ENCODE results near the gene CBY2. TPM values are rescaled to one million over a fixed set of nuclear protein-coding genes. Genes with fewer than 3 reads are reported as not detected.

CBY2 gene
- total and polyA plus RNA-seq, 10 of the 15 experiments (the other 5 are each of a cell fraction or from before 2014, with no cell fraction given), result 0.08 to 0.64 (median 0.23) TPM; not detected in 6

DNA sequence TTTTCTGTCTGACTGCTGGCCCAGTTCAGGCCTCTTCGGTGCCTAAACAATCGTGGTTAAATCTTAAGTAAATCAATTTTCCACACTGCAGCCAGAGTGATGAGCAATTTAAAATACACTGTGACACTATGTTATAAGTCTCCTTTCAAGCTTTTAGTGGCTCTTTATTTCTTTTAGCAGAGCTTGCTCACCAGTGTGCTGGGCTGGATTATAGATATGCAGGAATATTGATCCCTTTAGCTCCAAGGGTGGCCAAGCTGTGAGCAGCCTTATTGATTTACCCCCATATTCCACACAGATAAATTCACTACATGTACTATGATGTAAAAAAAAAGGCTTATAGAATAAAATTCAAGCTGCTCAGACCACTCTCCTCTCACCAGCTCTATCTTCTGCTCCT, 21.7 kb downstream of the CBY2 start:
- intact Hi-C loops (cut with micrococcal nuclease; ENCODE audit: unreplicated experiment), result no loop called here
- H3K4me2 ChIP-seq (ENCODE audit: control insufficient read depth, insufficient read depth), result no peak overlapping the region
- ChIA-PET CTCF (interaction anchor here (0.5 to 18.9 kb wide), 3 partner anchors 10 to 289 kb away, joined by 3 to 361 read pairs (median 4); no protein-coding TSS in a partner anchor), POLR2A (interaction anchor here (0.8 kb wide), 1 partner anchor 15 kb away, joined by 3 read pairs; no protein-coding TSS in a partner anchor), SMC1A (ENCODE audit: uncharacterized antibody, unreplicated experiment) (interaction anchor here (1.0 to 10.8 kb wide), 3 partner anchors 14 to 98 kb away, joined by 3 to 233 read pairs (median 5); no protein-coding TSS in a partner anchor), RAD21 (ENCODE audit: unreplicated experiment) (interaction anchor here (8.5 kb wide), 1 partner anchor 99 kb away, joined by 108 read pairs; no protein-coding TSS in a partner anchor)
- DNase-seq (ENCODE audit: low read depth, low spot score) (no peak), FAIRE-seq (no peak), ATAC-seq (no peak)
- in situ Hi-C loops (cut with MboI), result loop anchor here (10.0 kb wide), 1 partner anchor 179 kb away; no protein-coding TSS in a partner anchor
- no peak overlapping the region for H3K4me3 ChIP-seq
- TF ChIP-seq, protein P1, sequence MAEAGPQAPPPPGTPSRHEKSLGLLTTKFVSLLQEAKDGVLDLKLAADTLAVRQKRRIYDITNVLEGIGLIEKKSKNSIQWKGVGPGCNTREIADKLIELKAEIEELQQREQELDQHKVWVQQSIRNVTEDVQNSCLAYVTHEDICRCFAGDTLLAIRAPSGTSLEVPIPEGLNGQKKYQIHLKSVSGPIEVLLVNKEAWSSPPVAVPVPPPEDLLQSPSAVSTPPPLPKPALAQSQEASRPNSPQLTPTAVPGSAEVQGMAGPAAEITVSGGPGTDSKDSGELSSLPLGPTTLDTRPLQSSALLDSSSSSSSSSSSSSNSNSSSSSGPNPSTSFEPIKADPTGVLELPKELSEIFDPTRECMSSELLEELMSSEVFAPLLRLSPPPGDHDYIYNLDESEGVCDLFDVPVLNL (IDR thresholded peaks at IDR 0.05; ENCODE audit: low read depth, low read length), result no peak
- no peak for TF ChIP-seq ZSCAN29 (IDR thresholded peaks at IDR 0.05)
- no peak for TF ChIP-seq HDAC2 (IDR thresholded peaks at IDR 0.05)
- no peak for TF ChIP-seq ASH2L (IDR thresholded peaks at IDR 0.05; ENCODE audit: borderline replicate concordance, low read depth)
- no peak for TF ChIP-seq CBX3 (IDR thresholded peaks at IDR 0.05; ENCODE audit: borderline replicate concordance, low read depth)
- TF ChIP-seq PAX8 (IDR thresholded peaks at IDR 0.05), result no peak
- no peak for TF ChIP-seq ZNF207 (IDR thresholded peaks at IDR 0.05; ENCODE audit: borderline replicate concordance)
- TF ChIP-seq CHD4 (IDR thresholded peaks at IDR 0.05), result no peak
- no peak for TF ChIP-seq ZNF217 (IDR thresholded peaks at IDR 0.05)
- TF ChIP-seq SMAD1 (IDR thresholded peaks at IDR 0.05; ENCODE audit: low read depth, partially characterized antibody), result no peak
- TF ChIP-seq, protein P2, sequence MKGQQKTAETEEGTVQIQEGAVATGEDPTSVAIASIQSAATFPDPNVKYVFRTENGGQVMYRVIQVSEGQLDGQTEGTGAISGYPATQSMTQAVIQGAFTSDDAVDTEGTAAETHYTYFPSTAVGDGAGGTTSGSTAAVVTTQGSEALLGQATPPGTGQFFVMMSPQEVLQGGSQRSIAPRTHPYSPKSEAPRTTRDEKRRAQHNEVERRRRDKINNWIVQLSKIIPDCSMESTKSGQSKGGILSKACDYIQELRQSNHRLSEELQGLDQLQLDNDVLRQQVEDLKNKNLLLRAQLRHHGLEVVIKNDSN (IDR thresholded peaks at IDR 0.05; ENCODE audit: borderline replicate concordance, extremely low read length, insufficient read depth, low read depth, low read length), result no peak
- no peak for TF ChIP-seq RAD21 (IDR thresholded peaks at IDR 0.05; ENCODE audit: insufficient read depth, low read depth, low read length)
- no peak for TF ChIP-seq SUZ12 (IDR thresholded peaks at IDR 0.05; ENCODE audit: unreplicated experiment)
- no peak for TF ChIP-seq ZBTB33 (IDR thresholded peaks at IDR 0.05)
- no peak for TF ChIP-seq KAT2A (conservative IDR thresholded peaks at IDR 0.05; ENCODE audit: control insufficient read depth, low read depth, low read length)
- no peak overlapping the region for H3K9ac ChIP-seq (ENCODE audit: control insufficient read depth, insufficient read depth, low read length)
- no peaks in the 10 kb centered on the region for H3K9me3 ChIP-seq (replicated peaks; ENCODE audit: control insufficient read depth, insufficient read depth, low read length)
- H3K36me3 ChIP-seq (ENCODE audit: control insufficient read depth in 2 of 2, insufficient read depth in 2 of 2, low read length in 1 of 2), result no peaks in the 10 kb centered on the region
- WGBS (ENCODE audit: insufficient coverage, insufficient replicate concordance, low lambda C conversion rate, missing lambda C conversion rate), result 94% methylated on average over 2 of the region's 2 CpGs
- H3K79me2 ChIP-seq (ENCODE audit: control insufficient read depth, insufficient read depth, low read length), result no peaks in the 10 kb centered on the region
- no peaks in the 10 kb centered on the region for H3K4me1 ChIP-seq (ENCODE audit: control insufficient read depth, insufficient read depth, low read length)
- H3K27ac ChIP-seq (ENCODE audit: control insufficient read depth, insufficient read depth), result no peak overlapping the region
- no peaks in the 10 kb centered on the region for H4K20me1 ChIP-seq (ENCODE audit: control insufficient read depth, insufficient read depth)
- H3K27me3 ChIP-seq (replicated peaks in 1 of 2; ENCODE audit: control insufficient read depth in 2 of 2, insufficient read depth in 2 of 2, low read length in 1 of 2), result no peaks in the 10 kb centered on the region
- BruUV-seq (replicated peaks), result no TSS peak
- no peak overlapping the region for H2AFZ ChIP-seq (ENCODE audit: control insufficient read depth, low read depth, low read length)

Data from GM12878 (cell line).